ENCODE measurements around the gene PARP4.
A peak's percentile ranks its signal among the peaks of the same experiment; 100 is the strongest.

DNA sequence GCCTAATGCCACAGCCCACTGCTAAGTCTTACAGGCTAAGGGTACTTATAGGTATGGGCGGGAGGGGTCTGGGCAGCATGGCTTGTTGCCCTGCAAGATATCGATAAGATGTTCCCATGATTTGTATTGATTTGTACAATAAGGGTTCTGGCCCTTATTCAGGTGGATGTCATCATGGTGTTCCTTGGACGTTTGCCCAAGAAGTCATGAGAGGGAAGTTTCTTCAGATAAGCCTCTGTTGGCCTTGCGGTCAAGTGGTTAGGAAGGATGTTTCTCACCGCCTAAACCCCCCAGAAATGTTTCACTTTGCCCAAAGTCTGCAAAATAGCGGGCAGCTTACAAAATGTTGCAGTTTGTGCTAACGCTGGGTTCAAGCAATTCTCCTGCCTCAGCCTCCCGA lies 7.3 kb downstream of the PARP4 start:
- TF ChIP-seq, protein P1, sequence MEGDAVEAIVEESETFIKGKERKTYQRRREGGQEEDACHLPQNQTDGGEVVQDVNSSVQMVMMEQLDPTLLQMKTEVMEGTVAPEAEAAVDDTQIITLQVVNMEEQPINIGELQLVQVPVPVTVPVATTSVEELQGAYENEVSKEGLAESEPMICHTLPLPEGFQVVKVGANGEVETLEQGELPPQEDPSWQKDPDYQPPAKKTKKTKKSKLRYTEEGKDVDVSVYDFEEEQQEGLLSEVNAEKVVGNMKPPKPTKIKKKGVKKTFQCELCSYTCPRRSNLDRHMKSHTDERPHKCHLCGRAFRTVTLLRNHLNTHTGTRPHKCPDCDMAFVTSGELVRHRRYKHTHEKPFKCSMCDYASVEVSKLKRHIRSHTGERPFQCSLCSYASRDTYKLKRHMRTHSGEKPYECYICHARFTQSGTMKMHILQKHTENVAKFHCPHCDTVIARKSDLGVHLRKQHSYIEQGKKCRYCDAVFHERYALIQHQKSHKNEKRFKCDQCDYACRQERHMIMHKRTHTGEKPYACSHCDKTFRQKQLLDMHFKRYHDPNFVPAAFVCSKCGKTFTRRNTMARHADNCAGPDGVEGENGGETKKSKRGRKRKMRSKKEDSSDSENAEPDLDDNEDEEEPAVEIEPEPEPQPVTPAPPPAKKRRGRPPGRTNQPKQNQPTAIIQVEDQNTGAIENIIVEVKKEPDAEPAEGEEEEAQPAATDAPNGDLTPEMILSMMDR (IDR thresholded peaks at IDR 0.05; ENCODE audit: insufficient read depth, low read length), result no peak
- TF ChIP-seq, protein P2, sequence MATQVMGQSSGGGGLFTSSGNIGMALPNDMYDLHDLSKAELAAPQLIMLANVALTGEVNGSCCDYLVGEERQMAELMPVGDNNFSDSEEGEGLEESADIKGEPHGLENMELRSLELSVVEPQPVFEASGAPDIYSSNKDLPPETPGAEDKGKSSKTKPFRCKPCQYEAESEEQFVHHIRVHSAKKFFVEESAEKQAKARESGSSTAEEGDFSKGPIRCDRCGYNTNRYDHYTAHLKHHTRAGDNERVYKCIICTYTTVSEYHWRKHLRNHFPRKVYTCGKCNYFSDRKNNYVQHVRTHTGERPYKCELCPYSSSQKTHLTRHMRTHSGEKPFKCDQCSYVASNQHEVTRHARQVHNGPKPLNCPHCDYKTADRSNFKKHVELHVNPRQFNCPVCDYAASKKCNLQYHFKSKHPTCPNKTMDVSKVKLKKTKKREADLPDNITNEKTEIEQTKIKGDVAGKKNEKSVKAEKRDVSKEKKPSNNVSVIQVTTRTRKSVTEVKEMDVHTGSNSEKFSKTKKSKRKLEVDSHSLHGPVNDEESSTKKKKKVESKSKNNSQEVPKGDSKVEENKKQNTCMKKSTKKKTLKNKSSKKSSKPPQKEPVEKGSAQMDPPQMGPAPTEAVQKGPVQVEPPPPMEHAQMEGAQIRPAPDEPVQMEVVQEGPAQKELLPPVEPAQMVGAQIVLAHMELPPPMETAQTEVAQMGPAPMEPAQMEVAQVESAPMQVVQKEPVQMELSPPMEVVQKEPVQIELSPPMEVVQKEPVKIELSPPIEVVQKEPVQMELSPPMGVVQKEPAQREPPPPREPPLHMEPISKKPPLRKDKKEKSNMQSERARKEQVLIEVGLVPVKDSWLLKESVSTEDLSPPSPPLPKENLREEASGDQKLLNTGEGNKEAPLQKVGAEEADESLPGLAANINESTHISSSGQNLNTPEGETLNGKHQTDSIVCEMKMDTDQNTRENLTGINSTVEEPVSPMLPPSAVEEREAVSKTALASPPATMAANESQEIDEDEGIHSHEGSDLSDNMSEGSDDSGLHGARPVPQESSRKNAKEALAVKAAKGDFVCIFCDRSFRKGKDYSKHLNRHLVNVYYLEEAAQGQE (IDR thresholded peaks at IDR 0.05; ENCODE audit: insufficient replicate concordance, low read depth), result no peak
- TF ChIP-seq SPI1 (IDR thresholded peaks at IDR 0.05; ENCODE audit: borderline replicate concordance, low read depth) (no peak), GABPA (IDR thresholded peaks at IDR 0.05; ENCODE audit: low read depth) (no peak), POLR2AphosphoS5 (IDR thresholded peaks at IDR 0.05; ENCODE audit: low read depth) (peak; percentile 63; the same call in 1 of the 2 replicates)

Measured in HL-60 (cell line).